HCT116 (cell line): Measurements from ENCODE around the gene PDSS1. TPM values are rescaled to one million over a fixed set of nuclear protein-coding genes. Genes with fewer than 3 reads are reported as not detected.
"Not testable (repeated sequence)": the region's sequence is repeated elsewhere in the genome, so short reads cannot be mapped to it uniquely, and the experiment has no call there.

Source experiments
- ATAC-seq: fragments of 200-7000 bp; cut with Tn5 transposase; 2 replicates; pipeline ENCODE4 v1.9.1; 2020; ENCODE audit warnings: mild to moderate bottlenecking, moderate library complexity
- BruUV-seq: library from RNA; stranded (reverse); fragments of 400-500 nt; replicated peaks from 2 replicates; lab custom pipeline; 2021; lab: Mats Ljungman, UMichigan
- CTCF ChIA-PET: fragments of 300-600 bp; sonication (Branson Sonifier 250); formaldehyde crosslinking; loops from one replicate; lab custom pipeline; 2021; ENCODE audit warnings: antibody characterized with exemption; lab: Charles Lee
- POLR2A ChIA-PET: fragments of 300-600, 350-600 bp; sonication (Branson Sonifier 250); formaldehyde crosslinking; loops from one replicate; lab custom pipeline; 2021; ENCODE audit warnings: antibody characterized with exemption; lab: Charles Lee
- RAD21 ChIA-PET, 2 experiments: fragments of 300-600 bp; sonication (Branson Sonifier 250); formaldehyde crosslinking; loops; one replicate each; lab custom pipeline; 2023; ENCODE audit warnings: low total read pairs in 2 of 2; ENCODE audit not compliant: uncharacterized antibody in 2 of 2, unreplicated experiment in 2 of 2, low non-redundant PET in 1 of 2; lab: Charles Lee
- DNase-seq: peaks from one replicate; pipeline ENCODE4 v3.0.0-alpha.2; 2010; ENCODE audit warnings: low read depth, low spot score
- H2AFZ ChIP-seq: fragments of 200-600 bp; shearing (Covaris generic), sonication (generic); 2 replicates; pipeline ENCODE4 v1.6.1; 2017; ENCODE audit warnings: low read depth, mixed run types, mixed read lengths, antibody characterized with exemption, low read length; ENCODE audit not compliant: poor library complexity, severe bottlenecking
- H3K27ac ChIP-seq: 2 replicates; pipeline ENCODE4 v1.5.1; 2012; ENCODE audit warnings: low read depth, low read length
- H3K27me3 ChIP-seq: fragments of 200-600 bp; sonication (generic); 2 replicates; pipeline ENCODE4 v1.6.1; 2016; ENCODE audit warnings: mixed run types, low read length, mixed read lengths; ENCODE audit not compliant: insufficient read depth
- H3K36me3 ChIP-seq, 2 experiments: fragments of 200-500 bp in 1 of 2; fragments of 200-600 bp in 1 of 2; sonication (Bioruptor generic) in 1 of 2; sonication (generic) in 1 of 2; 2 replicates each; pipeline versions ENCODE4 v1.5.1 to v1.6.1; 2014 to 2016; ENCODE audit warnings: low read length in 2 of 2, inconsistent platforms in 1 of 2, mixed read lengths in 1 of 2, mixed run types in 1 of 2; ENCODE audit not compliant: insufficient read depth in 2 of 2, control insufficient read depth in 1 of 2
- H3K4me1 ChIP-seq, 2 experiments: fragments of 200-600 bp in 1 of 2; sonication (generic) in 1 of 2; 2 replicates each; pipeline versions ENCODE4 v1.5.1 to v1.6.1; 2012 to 2017; ENCODE audit warnings: low read length in 2 of 2, inconsistent platforms in 1 of 2, mild to moderate bottlenecking in 1 of 2, mixed read lengths in 1 of 2, mixed run types in 1 of 2, moderate library complexity in 1 of 2; ENCODE audit not compliant: insufficient read depth in 2 of 2, control insufficient read depth in 1 of 2
- H3K4me2 ChIP-seq: fragments of 200-600 bp; sonication (generic); 2 replicates; pipeline ENCODE4 v1.6.1; 2017; ENCODE audit warnings: mixed run types, low read length, mixed read lengths
- H3K4me3 ChIP-seq, 2 experiments: fragments of 200-600 bp in 1 of 2; sonication (generic) in 1 of 2; replicated peaks in 1 of 2; 2 replicates each; pipeline ENCODE4 v1.5.1; 2011 to 2016; ENCODE audit warnings: low read length in 2 of 2, control low read depth in 1 of 2, low read depth in 1 of 2, mild to moderate bottlenecking in 1 of 2, mixed read lengths in 1 of 2, mixed run types in 1 of 2
- H3K79me2 ChIP-seq: fragments of 200-600 bp; sonication (generic); 2 replicates; pipeline ENCODE4 v1.6.1; 2017; ENCODE audit warnings: mild to moderate bottlenecking, mixed run types, low read length, moderate library complexity, mixed read lengths; ENCODE audit not compliant: insufficient read depth
- H3K9ac ChIP-seq: fragments of 200-600 bp; sonication (generic); 2 replicates; pipeline ENCODE4 v1.6.1; 2016; ENCODE audit warnings: low read length, mixed read lengths
- H3K9me2 ChIP-seq: fragments of 200-600 bp; sonication (generic), shearing (Covaris generic); 2 replicates; pipeline ENCODE4 v1.6.1; 2017; ENCODE audit warnings: mixed run types, mild to moderate bottlenecking, moderate library complexity; ENCODE audit not compliant: insufficient read depth
- H3K9me3 ChIP-seq, 2 experiments: fragments of 200-500 bp in 1 of 2; fragments of 200-600 bp in 1 of 2; sonication (Bioruptor generic) in 1 of 2; sonication (generic) in 1 of 2; 2 replicates each; pipeline ENCODE4 v1.6.1; 2014 to 2017; ENCODE audit warnings: low read length in 2 of 2, mixed read lengths in 2 of 2, inconsistent platforms in 1 of 2, low read depth in 1 of 2, mild to moderate bottlenecking in 1 of 2, mixed run types in 1 of 2, moderate library complexity in 1 of 2; ENCODE audit not compliant: control insufficient read depth in 1 of 2, insufficient read depth in 1 of 2
- H4K20me1 ChIP-seq: fragments of 200-600 bp; sonication (generic), shearing (Covaris generic); 2 replicates; pipeline ENCODE4 v1.6.1; 2017; ENCODE audit warnings: mixed run types, mild to moderate bottlenecking, moderate library complexity; ENCODE audit not compliant: insufficient read depth
- CBX3 ChIP-seq: IDR thresholded peaks from 2 replicates; pipeline ENCODE4 v1.6.1; 2012; ENCODE audit warnings: low read depth
- EGR1 ChIP-seq: IDR thresholded peaks from 2 replicates; pipeline ENCODE4 v1.6.1; 2012; ENCODE audit warnings: low read depth
- ELF1 ChIP-seq: IDR thresholded peaks from 2 replicates; pipeline ENCODE4 v1.6.1; 2012; ENCODE audit warnings: low read depth, borderline replicate concordance
- EZH2 ChIP-seq: fragments of 200-600 bp; sonication (generic); IDR thresholded peaks from 2 replicates; pipeline ENCODE4 v1.6.1; 2017; ENCODE audit warnings: antibody characterized with exemption, mixed run types
- JUND ChIP-seq: IDR thresholded peaks from 2 replicates; pipeline ENCODE4 v1.6.1; 2012
- POLR2A ChIP-seq: IDR thresholded peaks from 2 replicates; pipeline ENCODE4 v1.7.0; 2011; ENCODE audit warnings: borderline replicate concordance; ENCODE audit not compliant: insufficient read depth, insufficient read length; ENCODE audit errors: extremely low read depth
- POLR2AphosphoS5 ChIP-seq: IDR thresholded peaks from 2 replicates; pipeline ENCODE4 v1.6.1; 2011; ENCODE audit warnings: mild to moderate bottlenecking, low read depth, low read length, moderate library complexity
- RAD21 ChIP-seq: IDR thresholded peaks from 2 replicates; pipeline ENCODE4 v1.6.1; 2012; ENCODE audit warnings: low read depth, mild to moderate bottlenecking
- SIN3A ChIP-seq: IDR thresholded peaks from 2 replicates; pipeline ENCODE4 v1.6.1; 2012; ENCODE audit warnings: low read depth
- SP1 ChIP-seq: IDR thresholded peaks from 2 replicates; pipeline ENCODE4 v1.6.1; 2012; ENCODE audit warnings: low read depth
- SRF ChIP-seq: IDR thresholded peaks from 2 replicates; pipeline ENCODE4 v1.6.1; 2012; ENCODE audit warnings: low read depth
- TCF7L2 ChIP-seq: IDR thresholded peaks from 2 replicates; pipeline ENCODE4 v1.7.0; 2011; ENCODE audit warnings: borderline replicate concordance, inconsistent platforms; ENCODE audit not compliant: insufficient read depth, insufficient read length; ENCODE audit errors: extremely low read depth
- YY1 ChIP-seq: IDR thresholded peaks from 2 replicates; pipeline ENCODE4 v1.6.1; 2011; ENCODE audit warnings: low read length, low read depth, moderate library complexity, mild to moderate bottlenecking; ENCODE audit not compliant: insufficient replicate concordance; ENCODE audit errors: extremely low read depth
- ZFX ChIP-seq: fragments of 450-650 bp; IDR thresholded peaks from 2 replicates; pipeline ENCODE4 v1.6.1; 2017
- ZNF274 ChIP-seq: fragments of 200-500 bp; sonication (Bioruptor generic); IDR thresholded peaks from 2 replicates; pipeline ENCODE4 v1.6.1; 2014; ENCODE audit warnings: mild to moderate bottlenecking, low read depth, low read length, inconsistent platforms
- intact Hi-C: fragments of 100-400 bp; cut with micrococcal nuclease; formaldehyde crosslinking; loops from 2 replicates; pipeline ENCODE4 v1.10.0; 2022
- total RNA-seq: library from RNA; stranded (reverse); gene quantifications from one replicate; pipeline ENCODE4 v1.2.1, GENCODE V29; 2021; ENCODE audit not compliant: unreplicated experiment
- TF ChIP-seq, protein P1 (sequence below): IDR thresholded peaks from 2 replicates; pipeline ENCODE4 v1.6.1; 2012
- TF ChIP-seq, protein P2 (sequence below): IDR thresholded peaks from 2 replicates; pipeline ENCODE4 v1.6.1; 2012
- TF ChIP-seq, protein P3 (sequence below), 3 experiments: fragments of 200-600 bp in 1 of 3; sonication (generic) in 1 of 3; IDR thresholded peaks in 2 of 3; conservative IDR thresholded peaks in 1 of 3; 2 replicates each; pipeline ENCODE4 v1.5.1; 2012 to 2017; ENCODE audit warnings: low read depth in 2 of 3, low read length in 2 of 3, antibody characterized with exemption in 1 of 3, borderline replicate concordance in 1 of 3, control low read depth in 1 of 3, mild to moderate bottlenecking in 1 of 3, mixed read lengths in 1 of 3, mixed run types in 1 of 3, moderate library complexity in 1 of 3; ENCODE audit not compliant: insufficient read depth in 1 of 3

The PDSS1 gene
- total RNA-seq, 1 experiment from 2014 or later = 23.5 TPM

DNA sequence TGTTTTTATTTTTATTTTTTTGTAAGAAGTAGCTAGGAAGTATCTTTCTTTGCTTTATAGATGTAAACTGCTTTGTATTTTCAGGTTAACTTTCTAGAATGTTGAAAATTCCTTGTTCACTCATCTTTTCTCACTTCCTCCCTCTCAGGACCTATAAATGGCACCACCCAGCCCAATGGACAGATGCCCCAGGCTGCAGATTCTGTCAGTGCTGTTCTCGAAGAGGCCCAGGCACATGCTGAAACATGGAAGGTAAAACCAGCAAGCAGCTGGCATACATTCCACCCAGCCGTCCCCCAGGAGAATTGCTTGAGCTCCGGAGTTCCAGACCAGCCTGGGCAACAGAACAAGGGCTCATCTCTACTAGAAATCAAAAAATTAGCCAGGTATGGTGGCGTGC is 47.1 kb upstream of the PDSS1 start:
- TF ChIP-seq EGR1 (no peak), ZFX (no peak), YY1 (no peak), POLR2A (no peak), SP1 (no peak), ZNF274 (no peak), JUND (no peak), EZH2 (no peak), POLR2AphosphoS5 (no peak), SIN3A (no peak), ELF1 (no peak), SRF (no peak), CBX3 (no peak), RAD21 (no peak), TCF7L2 (no peak)
- TF ChIP-seq, protein P1, sequence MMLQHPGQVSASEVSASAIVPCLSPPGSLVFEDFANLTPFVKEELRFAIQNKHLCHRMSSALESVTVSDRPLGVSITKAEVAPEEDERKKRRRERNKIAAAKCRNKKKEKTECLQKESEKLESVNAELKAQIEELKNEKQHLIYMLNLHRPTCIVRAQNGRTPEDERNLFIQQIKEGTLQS = no peak
- TF ChIP-seq, protein P2, sequence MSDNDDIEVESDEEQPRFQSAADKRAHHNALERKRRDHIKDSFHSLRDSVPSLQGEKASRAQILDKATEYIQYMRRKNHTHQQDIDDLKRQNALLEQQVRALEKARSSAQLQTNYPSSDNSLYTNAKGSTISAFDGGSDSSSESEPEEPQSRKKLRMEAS = no peak
- TF ChIP-seq, protein P3, sequence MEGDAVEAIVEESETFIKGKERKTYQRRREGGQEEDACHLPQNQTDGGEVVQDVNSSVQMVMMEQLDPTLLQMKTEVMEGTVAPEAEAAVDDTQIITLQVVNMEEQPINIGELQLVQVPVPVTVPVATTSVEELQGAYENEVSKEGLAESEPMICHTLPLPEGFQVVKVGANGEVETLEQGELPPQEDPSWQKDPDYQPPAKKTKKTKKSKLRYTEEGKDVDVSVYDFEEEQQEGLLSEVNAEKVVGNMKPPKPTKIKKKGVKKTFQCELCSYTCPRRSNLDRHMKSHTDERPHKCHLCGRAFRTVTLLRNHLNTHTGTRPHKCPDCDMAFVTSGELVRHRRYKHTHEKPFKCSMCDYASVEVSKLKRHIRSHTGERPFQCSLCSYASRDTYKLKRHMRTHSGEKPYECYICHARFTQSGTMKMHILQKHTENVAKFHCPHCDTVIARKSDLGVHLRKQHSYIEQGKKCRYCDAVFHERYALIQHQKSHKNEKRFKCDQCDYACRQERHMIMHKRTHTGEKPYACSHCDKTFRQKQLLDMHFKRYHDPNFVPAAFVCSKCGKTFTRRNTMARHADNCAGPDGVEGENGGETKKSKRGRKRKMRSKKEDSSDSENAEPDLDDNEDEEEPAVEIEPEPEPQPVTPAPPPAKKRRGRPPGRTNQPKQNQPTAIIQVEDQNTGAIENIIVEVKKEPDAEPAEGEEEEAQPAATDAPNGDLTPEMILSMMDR (IDR thresholded peaks at IDR 0.05 in 2 of 3, conservative IDR thresholded peaks at IDR 0.05 in 1 of 3; ENCODE audit: borderline replicate concordance in 1 of 3, insufficient read depth in 1 of 3, low read depth in 2 of 3, low read length in 2 of 3) = no peak
- Histone ChIP-seq H3K4me2 (no peak overlapping the region), H3K9me2 (no peaks in the 10 kb centered on the region), H3K9ac (no peak overlapping the region), H3K9me3 (no peaks in the 10 kb centered on the region), H3K4me3 (no peak overlapping the region), H3K36me3 (no peaks in the 10 kb centered on the region), H3K27me3 (no peaks in the 10 kb centered on the region), H3K27ac (no peak overlapping the region), H4K20me1 (no peaks in the 10 kb centered on the region), H3K79me2 (no peaks in the 10 kb centered on the region), H3K4me1 (no peaks in the 10 kb centered on the region), H2AFZ (no peak overlapping the region)
- CTCF ChIA-PET = no interaction called here
- intact Hi-C loops = no loop called here
- RAD21 ChIA-PET = no interaction called here
- no TSS peak for BruUV-seq
- POLR2A ChIA-PET = no interaction called here
- no peak for ATAC-seq
- DNase-seq = no peak

DNA sequence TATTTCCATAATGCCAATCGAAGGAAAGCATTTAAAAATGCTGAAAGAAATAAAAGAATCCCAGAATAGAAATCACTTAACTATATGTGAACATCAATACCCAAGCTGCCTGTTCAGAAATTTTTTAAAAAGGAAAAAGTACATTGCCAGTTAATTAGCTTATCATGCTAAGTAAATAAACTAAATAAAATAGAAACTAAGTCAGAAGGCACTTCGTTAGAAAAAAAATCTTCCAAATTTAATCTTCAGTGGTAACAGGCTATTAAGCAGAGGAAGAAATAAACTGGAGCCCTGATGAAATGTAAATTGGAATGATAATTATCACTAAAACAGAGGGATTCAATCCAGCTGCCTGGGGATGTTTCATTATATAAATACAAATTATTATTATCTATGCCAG is 46.0 kb upstream of the PDSS1 start:
- H2AFZ ChIP-seq, POLR2A ChIA-PET, H3K9me2 ChIP-seq, DNase-seq, H3K4me1 ChIP-seq, CTCF ChIA-PET, RAD21 ChIA-PET, BruUV-seq, H4K20me1 ChIP-seq, H3K36me3 ChIP-seq, H3K27me3 ChIP-seq, intact Hi-C loops, H3K4me3 ChIP-seq, H3K9me3 ChIP-seq, ATAC-seq, H3K27ac ChIP-seq, H3K4me2 ChIP-seq, H3K9ac ChIP-seq, H3K79me2 ChIP-seq: not testable (repeated sequence)
